HepG2 (cell line): Measurements from ENCODE around the gene DALRD3. TPM values are rescaled to one million over a fixed set of nuclear protein-coding genes. Genes with fewer than 3 reads are reported as not detected.

ENCODE experiments used
- CBX1 ChIP-seq: IDR thresholded peaks from one replicate; pipeline ENCODE4 v1.6.1; 2016; ENCODE audit warnings: antibody characterized with exemption, low read depth
- ELF4 ChIP-seq: sonication (generic); formaldehyde crosslinking; IDR thresholded peaks from 2 replicates; pipeline ENCODE4 v1.5.0; 2020; ENCODE audit warnings: missing genetic modification reagents, mild to moderate bottlenecking, moderate library complexity, borderline replicate concordance
- HNRNPL ChIP-seq: fragments of 200-400 bp; formaldehyde crosslinking; IDR thresholded peaks from 2 replicates; pipeline ENCODE4 v1.6.1; 2017; ENCODE audit warnings: mild to moderate bottlenecking, low read depth, low read length
- KDM4B ChIP-seq: sonication (generic); formaldehyde crosslinking; IDR thresholded peaks from 2 replicates; pipeline ENCODE4 v1.4.0; 2020; ENCODE audit warnings: missing genetic modification reagents
- NR2F2 ChIP-seq: IDR thresholded peaks from 2 replicates; pipeline ENCODE4 v1.6.1; 2012; ENCODE audit warnings: low read depth, inconsistent platforms, borderline replicate concordance
- ONECUT2 ChIP-seq: sonication (generic); formaldehyde crosslinking; IDR thresholded peaks from 2 replicates; pipeline ENCODE4 v1.4.0; 2020; ENCODE audit warnings: missing genetic modification reagents
- REPIN1 ChIP-seq: sonication (generic); formaldehyde crosslinking; IDR thresholded peaks from 2 replicates; pipeline ENCODE4 v1.8.0; 2022; ENCODE audit warnings: missing genetic modification reagents, low read depth, mild to moderate bottlenecking, borderline replicate concordance
- SIX1 ChIP-seq: sonication (generic); formaldehyde crosslinking; IDR thresholded peaks from 2 replicates; pipeline ENCODE4 v1.4.0; 2020; ENCODE audit warnings: missing genetic modification reagents, borderline replicate concordance
- SIX4 ChIP-seq: sonication (generic); formaldehyde crosslinking; IDR thresholded peaks from 2 replicates; pipeline ENCODE4 v1.4.0; 2020; ENCODE audit warnings: missing genetic modification reagents
- SRF ChIP-seq: IDR thresholded peaks from 2 replicates; pipeline ENCODE4 v1.6.1; 2011; ENCODE audit warnings: mild to moderate bottlenecking, low read depth, low read length, moderate library complexity
- SRSF1 ChIP-seq: fragments of 200-400 bp; formaldehyde crosslinking; optimal IDR thresholded peaks from 2 replicates; pipeline ENCODE3; 2017; ENCODE audit warnings: mild to moderate bottlenecking, low read depth, low read length, moderate library complexity
- ZFP36 ChIP-seq: fragments of 150-350 bp; IDR thresholded peaks from 2 replicates; pipeline ENCODE4 v1.6.1; 2018; ENCODE audit warnings: borderline replicate concordance, low read length, low read depth; ENCODE audit not compliant: partially characterized antibody
- ZNF10 ChIP-seq: sonication (generic); formaldehyde crosslinking; IDR thresholded peaks from 2 replicates; pipeline ENCODE4 v1.4.0; 2020; ENCODE audit warnings: mild to moderate bottlenecking, low read depth, missing genetic modification reagents, borderline replicate concordance
- ZNF3 ChIP-seq: IDR thresholded peaks from 2 replicates; pipeline ENCODE4 v1.7.0; 2017; ENCODE audit warnings: inconsistent platforms
- ZNF431 ChIP-seq: sonication (generic); formaldehyde crosslinking; IDR thresholded peaks from 2 replicates; pipeline ENCODE4 v1.9.0; 2022; ENCODE audit warnings: missing genetic modification reagents, low read depth, mild to moderate bottlenecking, borderline replicate concordance
- ZNF510 ChIP-seq: sonication (generic); formaldehyde crosslinking; IDR thresholded peaks from 2 replicates; pipeline ENCODE4 v1.4.0; 2020; ENCODE audit warnings: low read depth, mild to moderate bottlenecking, missing genetic modification reagents
- ZNF607 ChIP-seq: sonication (generic); formaldehyde crosslinking; IDR thresholded peaks from 2 replicates; pipeline ENCODE4 v1.5.1; 2020; ENCODE audit warnings: missing genetic modification reagents, mild to moderate bottlenecking, borderline replicate concordance
- ZNF770 ChIP-seq: sonication (generic); formaldehyde crosslinking; IDR thresholded peaks from 2 replicates; pipeline ENCODE4 v1.5.0; 2020; ENCODE audit warnings: mild to moderate bottlenecking, missing genetic modification reagents
- ZNF772 ChIP-seq: sonication (generic); formaldehyde crosslinking; IDR thresholded peaks from 2 replicates; pipeline ENCODE4 v1.5.0; 2020; ENCODE audit warnings: mild to moderate bottlenecking, missing genetic modification reagents
- ZSCAN25 ChIP-seq: sonication (generic); formaldehyde crosslinking; IDR thresholded peaks from 2 replicates; pipeline ENCODE4 v1.8.0; 2022; ENCODE audit warnings: mild to moderate bottlenecking, missing genetic modification reagents
- ZSCAN5A ChIP-seq: sonication (generic); formaldehyde crosslinking; IDR thresholded peaks from 2 replicates; pipeline ENCODE4 v1.8.0; 2022; ENCODE audit warnings: mild to moderate bottlenecking, missing genetic modification reagents, borderline replicate concordance
- polyA plus RNA-seq, 8 experiments: library from polyadenylated mRNA; depleted of rRNA in 3 of 8; stranded (reverse) in 7 of 8; unstranded in 1 of 8; fragments of >200 nt; fragmentation: Illumina TruSeq in 4 of 8; extraction: Trizol in 4 of 8; gene quantifications; 2 replicates each; pipeline versions ENCODE4 v1.2.1 to v1.2.3, GENCODE V29; 2011 to 2016; ENCODE audit warnings: low read depth in 4 of 8, missing spikeins in 1 of 8, mixed read lengths in 1 of 8; ENCODE audit not compliant: insufficient read depth in 1 of 8
- total RNA-seq, 5 experiments: library from RNA; depleted of rRNA; stranded (reverse); fragments of >200 nt; fragmentation: Illumina TruSeq; extraction: Trizol; gene quantifications; 2 replicates each; pipeline ENCODE4 v1.2.3, GENCODE V29; 2016; ENCODE audit warnings: low read depth in 1 of 5
- TF ChIP-seq, protein P1 (sequence below): sonication (generic); formaldehyde crosslinking; IDR thresholded peaks from 2 replicates; pipeline ENCODE4 v1.4.0; 2020; ENCODE audit warnings: missing genetic modification reagents

The DALRD3 gene
- total and polyA plus RNA-seq, 2 of the 13 experiments (the other 11 are each of a cell fraction or from before 2014, with no cell fraction given) = 19.9 to 36.5 TPM

- TF ChIP-seq, protein P1, sequence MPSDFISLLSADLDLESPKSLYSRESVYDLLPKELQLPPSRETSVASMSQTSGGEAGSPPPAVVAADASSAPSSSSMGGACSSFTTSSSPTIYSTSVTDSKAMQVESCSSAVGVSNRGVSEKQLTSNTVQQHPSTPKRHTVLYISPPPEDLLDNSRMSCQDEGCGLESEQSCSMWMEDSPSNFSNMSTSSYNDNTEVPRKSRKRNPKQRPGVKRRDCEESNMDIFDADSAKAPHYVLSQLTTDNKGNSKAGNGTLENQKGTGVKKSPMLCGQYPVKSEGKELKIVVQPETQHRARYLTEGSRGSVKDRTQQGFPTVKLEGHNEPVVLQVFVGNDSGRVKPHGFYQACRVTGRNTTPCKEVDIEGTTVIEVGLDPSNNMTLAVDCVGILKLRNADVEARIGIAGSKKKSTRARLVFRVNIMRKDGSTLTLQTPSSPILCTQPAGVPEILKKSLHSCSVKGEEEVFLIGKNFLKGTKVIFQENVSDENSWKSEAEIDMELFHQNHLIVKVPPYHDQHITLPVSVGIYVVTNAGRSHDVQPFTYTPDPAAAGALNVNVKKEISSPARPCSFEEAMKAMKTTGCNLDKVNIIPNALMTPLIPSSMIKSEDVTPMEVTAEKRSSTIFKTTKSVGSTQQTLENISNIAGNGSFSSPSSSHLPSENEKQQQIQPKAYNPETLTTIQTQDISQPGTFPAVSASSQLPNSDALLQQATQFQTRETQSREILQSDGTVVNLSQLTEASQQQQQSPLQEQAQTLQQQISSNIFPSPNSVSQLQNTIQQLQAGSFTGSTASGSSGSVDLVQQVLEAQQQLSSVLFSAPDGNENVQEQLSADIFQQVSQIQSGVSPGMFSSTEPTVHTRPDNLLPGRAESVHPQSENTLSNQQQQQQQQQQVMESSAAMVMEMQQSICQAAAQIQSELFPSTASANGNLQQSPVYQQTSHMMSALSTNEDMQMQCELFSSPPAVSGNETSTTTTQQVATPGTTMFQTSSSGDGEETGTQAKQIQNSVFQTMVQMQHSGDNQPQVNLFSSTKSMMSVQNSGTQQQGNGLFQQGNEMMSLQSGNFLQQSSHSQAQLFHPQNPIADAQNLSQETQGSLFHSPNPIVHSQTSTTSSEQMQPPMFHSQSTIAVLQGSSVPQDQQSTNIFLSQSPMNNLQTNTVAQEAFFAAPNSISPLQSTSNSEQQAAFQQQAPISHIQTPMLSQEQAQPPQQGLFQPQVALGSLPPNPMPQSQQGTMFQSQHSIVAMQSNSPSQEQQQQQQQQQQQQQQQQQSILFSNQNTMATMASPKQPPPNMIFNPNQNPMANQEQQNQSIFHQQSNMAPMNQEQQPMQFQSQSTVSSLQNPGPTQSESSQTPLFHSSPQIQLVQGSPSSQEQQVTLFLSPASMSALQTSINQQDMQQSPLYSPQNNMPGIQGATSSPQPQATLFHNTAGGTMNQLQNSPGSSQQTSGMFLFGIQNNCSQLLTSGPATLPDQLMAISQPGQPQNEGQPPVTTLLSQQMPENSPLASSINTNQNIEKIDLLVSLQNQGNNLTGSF (CRISPR knock-in tag) = no peak
- TF ChIP-seq ZNF770 (no peak; the same call in 1 of the 2 replicates), ZNF3 (CRISPR knock-in tag) (no peak), SRF (no peak), ZSCAN25 (CRISPR knock-in tag) (no peak), REPIN1 (no peak; the same call in 1 of the 2 replicates), SRSF1 (peak; percentile 95), ZNF431 (CRISPR knock-in tag) (peak; percentile 53; the same call in 1 of the 2 replicates), CBX1 (peak; percentile 87), HNRNPL (no peak), ONECUT2 (CRISPR knock-in tag) (peak; percentile 55; the same call in 1 of the 2 replicates), SIX4 (CRISPR knock-in tag) (peak; percentile 90), KDM4B (0 out of 2 replicates have a peak, but pooled peaks have one; percentile 46), ELF4 (CRISPR knock-in tag) (peak; percentile 72; the same call in 1 of the 2 replicates), ZNF772 (CRISPR knock-in tag) (peak; percentile 16; the same call in 1 of the 2 replicates), SIX1 (CRISPR knock-in tag) (peak; percentile 74), ZNF510 (no peak; the same call in 1 of the 2 replicates), ZNF607 (no peak; the same call in 1 of the 2 replicates), NR2F2 (no peak), ZSCAN5A (CRISPR knock-in tag) (no peak), ZFP36 (no peak), ZNF10 (no peak)
Measured at GRCh38 chr3:49021213-49021812, 2.9 kb upstream of the DALRD3 start (continued).
